ENCODE results near the gene LRRC28. TPM values are rescaled to one million over a fixed set of nuclear protein-coding genes. Genes with fewer than 3 reads are reported as not detected.

LRRC28 gene
- total RNA-seq, 1 donor from 2014 or later: 23.8 TPM

- Histone ChIP-seq H3K36me3 (no peaks in the 10 kb centered on the region), H3K27ac (no peak overlapping the region), H3K9me3 (no peaks in the 10 kb centered on the region), H3K4me3 (no peak overlapping the region), H3K27me3 (no peaks in the 10 kb centered on the region), H3K4me1 (peaks cover 25% of the 10 kb centered on the region)
- intact Hi-C loops (cut with DNase I): no loop called here
- DNase-seq (ENCODE audit: extremely low spot score in 2 of 2): no peak
- no peak for TF ChIP-seq POLR2A (IDR thresholded peaks at IDR 0.05)
- TF ChIP-seq, protein P1, sequence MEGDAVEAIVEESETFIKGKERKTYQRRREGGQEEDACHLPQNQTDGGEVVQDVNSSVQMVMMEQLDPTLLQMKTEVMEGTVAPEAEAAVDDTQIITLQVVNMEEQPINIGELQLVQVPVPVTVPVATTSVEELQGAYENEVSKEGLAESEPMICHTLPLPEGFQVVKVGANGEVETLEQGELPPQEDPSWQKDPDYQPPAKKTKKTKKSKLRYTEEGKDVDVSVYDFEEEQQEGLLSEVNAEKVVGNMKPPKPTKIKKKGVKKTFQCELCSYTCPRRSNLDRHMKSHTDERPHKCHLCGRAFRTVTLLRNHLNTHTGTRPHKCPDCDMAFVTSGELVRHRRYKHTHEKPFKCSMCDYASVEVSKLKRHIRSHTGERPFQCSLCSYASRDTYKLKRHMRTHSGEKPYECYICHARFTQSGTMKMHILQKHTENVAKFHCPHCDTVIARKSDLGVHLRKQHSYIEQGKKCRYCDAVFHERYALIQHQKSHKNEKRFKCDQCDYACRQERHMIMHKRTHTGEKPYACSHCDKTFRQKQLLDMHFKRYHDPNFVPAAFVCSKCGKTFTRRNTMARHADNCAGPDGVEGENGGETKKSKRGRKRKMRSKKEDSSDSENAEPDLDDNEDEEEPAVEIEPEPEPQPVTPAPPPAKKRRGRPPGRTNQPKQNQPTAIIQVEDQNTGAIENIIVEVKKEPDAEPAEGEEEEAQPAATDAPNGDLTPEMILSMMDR (IDR thresholded peaks at IDR 0.05): no peak
- TF ChIP-seq POLR2AphosphoS5 (IDR thresholded peaks at IDR 0.05; ENCODE audit: insufficient read depth in 1 of 2, low read depth in 1 of 2): no peak
Measured at GRCh38 chr15:99427668-99428361, 176.5 kb downstream of the LRRC28 start.

- TF ChIP-seq, protein P1 (IDR thresholded peaks at IDR 0.05): no peak
- no peak for TF ChIP-seq POLR2A (IDR thresholded peaks at IDR 0.05)
- TF ChIP-seq POLR2AphosphoS5 (IDR thresholded peaks at IDR 0.05; ENCODE audit: insufficient read depth in 1 of 2, low read depth in 1 of 2): no peak
- Histone ChIP-seq H3K4me3 (no peak overlapping the region), H3K9me3 (no peaks in the 10 kb centered on the region), H3K27ac (no peak overlapping the region), H3K4me1 (peaks cover 29% of the 10 kb centered on the region), H3K36me3 (no peaks in the 10 kb centered on the region), H3K27me3 (no peaks in the 10 kb centered on the region)
- no peak for DNase-seq (ENCODE audit: extremely low spot score in 2 of 2)
- intact Hi-C loops (cut with DNase I): no loop called here
Measured at GRCh38 chr15:99429681-99430081, 178.4 kb downstream of the LRRC28 start.

DNA sequence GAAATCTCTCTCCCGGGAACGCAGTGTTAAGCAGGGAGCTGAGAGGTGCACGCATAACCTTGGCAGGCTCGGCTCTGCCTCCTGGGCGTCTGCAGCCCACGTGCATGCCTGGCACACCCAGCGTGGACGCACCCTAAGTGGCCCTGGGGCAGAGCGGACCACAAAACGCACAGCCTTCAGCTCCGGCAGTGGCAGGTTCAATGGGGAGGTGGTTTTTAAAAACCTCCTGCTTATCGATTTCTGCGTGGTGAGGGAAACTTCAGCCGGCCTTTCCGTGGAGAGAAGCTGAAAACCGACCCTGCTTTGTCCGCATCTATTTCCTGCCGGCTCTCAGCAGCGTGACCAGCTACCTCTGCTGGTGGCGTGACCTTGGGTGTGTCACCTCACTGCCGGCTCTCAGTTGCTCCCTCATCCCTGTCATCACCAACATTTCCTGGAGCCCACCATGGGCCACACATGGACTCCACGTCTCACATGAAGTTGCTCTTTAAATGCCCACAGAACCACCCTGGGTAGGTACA lies 179.7 kb downstream of the LRRC28 start:
- Histone ChIP-seq H3K27ac (no peak overlapping the region), H3K4me3 (no peak overlapping the region), H3K4me1 (peaks cover 29% of the 10 kb centered on the region), H3K27me3 (no peaks in the 10 kb centered on the region), H3K9me3 (no peaks in the 10 kb centered on the region), H3K36me3 (no peaks in the 10 kb centered on the region)
- DNase-seq (ENCODE audit: extremely low spot score in 2 of 2): no peak
- TF ChIP-seq, protein P1 (IDR thresholded peaks at IDR 0.05): no peak
- TF ChIP-seq POLR2AphosphoS5 (IDR thresholded peaks at IDR 0.05; ENCODE audit: insufficient read depth in 1 of 2, low read depth in 1 of 2) (no peak), POLR2A (IDR thresholded peaks at IDR 0.05) (no peak)
- intact Hi-C loops (cut with DNase I): no loop called here

- H3K27me3 ChIP-seq: no peaks in the 10 kb centered on the region
- H3K36me3 ChIP-seq: no peaks in the 10 kb centered on the region
- no peak for DNase-seq (ENCODE audit: extremely low spot score in 2 of 2)
- no peaks in the 10 kb centered on the region for H3K9me3 ChIP-seq
- H3K4me1 ChIP-seq: peaks cover 34% of the 10 kb centered on the region
- no peak overlapping the region for H3K4me3 ChIP-seq
- no peak overlapping the region for H3K27ac ChIP-seq
- intact Hi-C loops (cut with DNase I): no loop called here
- TF ChIP-seq POLR2A (IDR thresholded peaks at IDR 0.05): no peak
- TF ChIP-seq, protein P1 (IDR thresholded peaks at IDR 0.05): no peak
- TF ChIP-seq POLR2AphosphoS5 (IDR thresholded peaks at IDR 0.05; ENCODE audit: insufficient read depth in 1 of 2, low read depth in 1 of 2): no peak
Measured at GRCh38 chr15:99431661-99432091, 180.4 kb downstream of the LRRC28 start.
